GM10248 (cell line): ENCODE data around the gene SRP14.

ENCODE experiments used
- CTCF ChIA-PET: fragments of 300-600 bp; sonication (Branson Sonifier 250); formaldehyde crosslinking; extraction: SDS; loops from one replicate; lab custom pipeline; 2021; ENCODE audit warnings: antibody characterized with exemption; lab: Yijun Ruan, JAX
- POLR2A ChIA-PET: fragments of 350-650 bp; sonication (Branson Sonifier 250); formaldehyde crosslinking; extraction: SDS; loops from one replicate; lab custom pipeline; 2020; ENCODE audit warnings: antibody characterized with exemption; lab: Yijun Ruan, JAX
- DNase-seq: peaks from one replicate; pipeline ENCODE4 v3.0.0; 2012; ENCODE audit errors: extremely low spot score
- TF ChIP-seq, protein P1 (sequence below): IDR thresholded peaks from 2 replicates; pipeline ENCODE4 v1.5.1; 2012; ENCODE audit warnings: mild to moderate bottlenecking, low read depth; ENCODE audit errors: extremely low read depth, missing control alignments, control extremely low read depth

SRP14 gene

DNA sequence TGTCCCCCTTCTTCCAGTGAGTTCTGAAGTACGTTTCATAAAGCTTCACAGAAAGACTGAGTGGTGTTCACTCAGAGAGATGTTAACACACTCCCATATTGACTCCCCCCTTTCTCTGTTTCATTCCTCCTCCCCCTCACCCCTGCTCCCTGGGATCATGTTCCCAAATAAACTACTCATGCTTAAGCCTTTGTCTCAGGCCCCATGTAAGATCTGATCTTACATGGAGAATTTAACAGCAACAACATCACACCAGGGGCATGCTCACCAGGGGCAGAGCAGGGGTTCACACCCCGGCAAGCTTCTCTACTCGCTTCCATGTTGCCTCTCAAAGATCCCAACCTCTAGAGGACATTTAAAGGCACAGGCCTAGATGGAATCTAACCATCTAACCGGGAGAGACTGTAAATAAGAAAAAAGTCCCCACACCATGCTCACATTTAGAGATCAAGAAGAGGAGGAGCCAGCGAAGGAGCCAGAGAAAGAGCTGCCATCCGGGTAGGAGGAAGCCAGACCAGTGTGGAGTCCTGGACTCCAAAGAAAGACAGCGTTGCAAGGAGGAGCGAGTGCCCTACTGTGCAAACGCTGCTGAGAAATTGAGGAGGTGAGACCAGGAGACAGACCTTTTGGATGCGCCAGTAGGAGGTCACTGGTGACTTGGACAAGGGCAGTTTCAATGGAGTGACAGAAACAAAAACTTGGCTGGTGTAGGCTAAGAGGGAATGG, 21.4 kb upstream of the SRP14 start:
- TF ChIP-seq, protein P1, sequence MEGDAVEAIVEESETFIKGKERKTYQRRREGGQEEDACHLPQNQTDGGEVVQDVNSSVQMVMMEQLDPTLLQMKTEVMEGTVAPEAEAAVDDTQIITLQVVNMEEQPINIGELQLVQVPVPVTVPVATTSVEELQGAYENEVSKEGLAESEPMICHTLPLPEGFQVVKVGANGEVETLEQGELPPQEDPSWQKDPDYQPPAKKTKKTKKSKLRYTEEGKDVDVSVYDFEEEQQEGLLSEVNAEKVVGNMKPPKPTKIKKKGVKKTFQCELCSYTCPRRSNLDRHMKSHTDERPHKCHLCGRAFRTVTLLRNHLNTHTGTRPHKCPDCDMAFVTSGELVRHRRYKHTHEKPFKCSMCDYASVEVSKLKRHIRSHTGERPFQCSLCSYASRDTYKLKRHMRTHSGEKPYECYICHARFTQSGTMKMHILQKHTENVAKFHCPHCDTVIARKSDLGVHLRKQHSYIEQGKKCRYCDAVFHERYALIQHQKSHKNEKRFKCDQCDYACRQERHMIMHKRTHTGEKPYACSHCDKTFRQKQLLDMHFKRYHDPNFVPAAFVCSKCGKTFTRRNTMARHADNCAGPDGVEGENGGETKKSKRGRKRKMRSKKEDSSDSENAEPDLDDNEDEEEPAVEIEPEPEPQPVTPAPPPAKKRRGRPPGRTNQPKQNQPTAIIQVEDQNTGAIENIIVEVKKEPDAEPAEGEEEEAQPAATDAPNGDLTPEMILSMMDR, result no peak
- no peak for DNase-seq
- ChIA-PET CTCF (interaction anchor here (0.8 to 8.4 kb wide), 7 partner anchors 10 to 45 kb away, joined by 3 to 85 read pairs (median 9); no protein-coding TSS in a partner anchor), POLR2A (no interaction called here)

DNA sequence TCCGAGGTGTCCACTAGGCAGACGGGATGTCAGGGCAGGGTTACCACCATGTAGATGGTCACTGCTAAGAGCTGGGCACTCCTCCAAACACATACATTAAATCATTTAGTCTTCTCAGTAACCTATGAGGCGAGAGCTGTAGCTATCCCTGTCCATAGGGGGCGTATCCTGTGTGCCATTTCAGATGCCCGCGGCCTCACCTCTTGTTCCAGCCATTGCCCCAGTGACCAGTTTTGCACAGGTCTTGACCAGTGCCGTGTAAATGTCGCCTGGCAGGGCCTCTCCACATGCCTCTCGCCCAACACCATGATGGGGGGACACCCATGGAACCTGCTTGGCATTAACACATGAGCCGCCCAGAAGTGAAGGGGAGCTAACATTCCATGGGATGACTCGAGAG, 20.8 kb upstream of the SRP14 start:
- TF ChIP-seq, protein P1, result no peak
- ChIA-PET POLR2A (interaction anchor here (0.7 kb wide), 1 partner anchor 38 kb away, joined by 3 read pairs; no protein-coding TSS in a partner anchor), CTCF (interaction anchor here (0.8 to 8.4 kb wide), 8 partner anchors 10 to 46 kb away, joined by 3 to 85 read pairs (median 10); no protein-coding TSS in a partner anchor)
- DNase-seq, result no peak

DNA sequence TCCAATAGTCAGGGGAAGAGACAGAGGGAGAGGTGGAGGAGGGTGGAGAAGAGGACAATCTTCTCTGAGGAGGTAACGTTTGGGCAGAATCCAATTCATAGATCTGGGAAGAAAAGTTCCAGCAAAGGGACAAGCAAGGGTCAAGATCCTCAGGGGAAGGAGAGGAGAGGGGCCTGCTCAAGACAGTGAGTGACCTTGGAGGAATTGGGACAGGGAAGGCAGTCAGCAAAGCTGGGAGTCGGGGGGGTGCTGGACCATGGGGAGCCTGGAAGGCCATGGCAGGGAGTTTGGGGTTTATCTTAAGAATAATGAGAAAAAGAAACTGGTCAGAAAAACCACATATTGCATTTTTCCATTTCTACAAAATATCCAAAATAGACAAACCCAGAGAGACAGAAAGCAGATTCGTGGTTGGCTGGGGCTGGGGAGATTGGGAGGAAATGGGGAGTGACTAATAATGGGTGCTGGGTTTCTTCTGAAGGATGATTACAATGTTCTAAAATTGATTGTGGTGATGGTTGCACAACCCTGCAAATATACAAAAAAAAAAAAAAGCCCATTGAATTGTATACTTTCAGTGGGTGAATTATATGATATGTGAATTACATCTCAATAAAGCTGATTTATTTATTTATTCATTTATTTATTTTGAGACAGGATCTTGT, 19.6 kb upstream of the SRP14 start:
- TF ChIP-seq, protein P1, result no peak
- CTCF ChIA-PET, result interaction anchor here (1.0 to 8.4 kb wide), 8 partner anchors 8 to 47 kb away, joined by 3 to 85 read pairs (median 10); no protein-coding TSS in a partner anchor
- no peak for DNase-seq
- POLR2A ChIA-PET, result no interaction called here

DNA sequence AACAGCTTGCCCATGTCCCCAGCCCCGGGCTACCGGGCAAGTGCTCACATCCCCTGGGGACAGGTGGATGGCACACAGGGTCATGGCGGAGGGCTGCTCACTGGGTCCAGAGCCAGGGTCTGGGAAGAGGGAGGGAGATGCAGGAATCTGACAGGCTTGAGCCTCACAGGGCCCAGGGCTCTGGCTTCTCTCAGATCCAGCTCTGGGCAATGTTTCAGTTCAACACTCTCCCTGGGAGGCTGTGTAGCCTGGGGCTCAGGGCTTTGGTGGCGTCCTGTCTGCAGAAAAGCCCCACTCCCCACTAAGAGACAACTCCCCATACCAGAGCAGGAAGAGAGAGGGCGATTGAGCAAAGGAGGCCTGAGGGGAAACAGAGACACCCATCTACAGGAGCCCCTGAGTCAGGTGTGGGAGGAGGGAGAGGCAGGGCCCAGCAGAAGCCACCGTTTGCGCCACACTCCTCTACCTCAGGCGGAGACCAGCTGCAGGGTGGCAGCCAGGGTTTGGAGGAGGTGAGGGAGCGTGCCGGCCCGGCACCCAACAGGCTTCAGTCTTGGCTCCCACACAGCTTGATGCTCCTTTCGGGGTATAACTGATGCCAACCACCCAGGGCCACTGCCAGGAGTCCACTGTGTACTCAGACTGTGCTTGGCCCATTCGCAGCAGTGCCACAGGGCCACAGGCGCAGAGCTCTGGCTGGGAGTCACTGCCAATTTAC, 16.8 kb upstream of the SRP14 start:
- no peak for DNase-seq

DNA sequence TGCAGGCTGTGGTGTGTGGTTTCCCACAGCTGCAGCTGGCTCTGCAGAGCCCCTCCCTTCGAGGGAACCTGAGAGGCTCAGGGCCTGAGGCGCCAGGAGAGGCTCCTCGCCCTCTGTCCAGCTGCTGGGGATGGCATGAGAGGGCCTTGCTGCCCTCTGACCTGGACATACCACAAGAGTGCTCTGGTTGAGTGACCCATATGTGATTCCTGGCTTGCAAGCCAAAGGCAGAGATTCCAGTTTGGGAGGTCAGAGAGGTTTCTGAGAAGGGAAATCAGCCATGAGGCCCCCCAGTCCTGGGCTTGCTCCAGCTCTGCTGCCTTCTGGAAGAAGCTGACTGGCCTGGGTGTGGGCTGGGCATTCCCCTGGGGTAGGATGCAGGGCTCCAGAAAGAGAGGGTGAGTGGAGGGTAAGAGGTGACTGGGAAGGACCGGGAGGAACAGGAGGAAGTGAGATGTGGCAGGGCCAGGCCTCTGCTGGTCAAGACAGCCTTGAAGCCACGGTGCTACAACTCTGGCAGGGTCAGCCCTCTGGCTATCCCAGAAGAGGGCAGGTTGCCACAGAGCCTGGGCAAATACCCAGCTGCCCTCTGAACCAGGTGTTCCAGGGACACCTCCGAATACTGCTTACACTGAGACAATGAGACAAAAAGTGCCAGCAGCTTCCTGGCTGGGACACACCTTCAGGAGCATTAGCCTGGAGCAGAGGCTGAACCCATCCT, 16.0 kb upstream of the SRP14 start:
- POLR2A ChIA-PET, result interaction anchor here (1.5 kb wide), 1 partner anchor 10 kb away, joined by 3 read pairs; no protein-coding TSS in a partner anchor
- DNase-seq, result peak; percentile 79
- TF ChIP-seq, protein P1, result no peak

More for the DNA sequence above, 16.8 kb upstream of the SRP14 start:
- CTCF ChIA-PET, result interaction anchor here (0.8 to 5.6 kb wide), 8 partner anchors 9 to 219 kb away, joined by 3 to 57 read pairs (median 8); no protein-coding TSS in a partner anchor
- TF ChIP-seq, protein P1, result no peak
- POLR2A ChIA-PET, result interaction anchor here (1.5 kb wide), 1 partner anchor 10 kb away, joined by 3 read pairs; no protein-coding TSS in a partner anchor

More for the DNA sequence above, 16.0 kb upstream of the SRP14 start:
- CTCF ChIA-PET, result interaction anchor here (0.8 to 5.6 kb wide), 11 partner anchors 9 to 220 kb away, joined by 3 to 57 read pairs (median 6); no protein-coding TSS in a partner anchor
